Stimulated activated CD4-positive, alpha-beta T cell treated with anti-CD3 and anti-CD28 coated beads, TNF-alpha, amount 100 ng/mL, for 1 hour (primary cell): ENCODE data around the gene XIRP1.
"Not testable (repeated sequence)": the region's sequence is repeated elsewhere in the genome, so short reads cannot be mapped to it uniquely, and the experiment has no call there.

Source experiments
- DNase-seq, 3 donors: peaks; one replicate each; pipeline ENCODE4 v3.0.0-alpha.2; 2020; ENCODE audit warnings: low read depth in 3 of 3, low spot score in 1 of 3

The XIRP1 gene

GRCh38 chr3:39192490-39193092 is at the start of gene XIRP1:
XIRP1 (minus strand) TSS chr3:39192595; CDS start chr3:39189445, 3,150 bp downstream.
- DNase-seq: no peak

- no peak for DNase-seq
These were observed 49.2 kb upstream of the XIRP1 start for GRCh38 chr3:39241561-39241960.

- no peak for DNase-seq
These were observed 44.6 kb upstream of the XIRP1 start for GRCh38 chr3:39237027-39237426.

- no peak for DNase-seq
These were observed 42.3 kb upstream of the XIRP1 start for GRCh38 chr3:39234651-39235050.

GRCh38 chr3:39232859-39233258 is 40.5 kb upstream of the XIRP1 start:
- no peak for DNase-seq

GRCh38 chr3:39230453-39230852 is 38.1 kb upstream of the XIRP1 start:
- no peak for DNase-seq

- no peak for DNase-seq
These were observed 36.1 kb upstream of the XIRP1 start for GRCh38 chr3:39228496-39228895.

GRCh38 chr3:39227596-39227995 is 35.2 kb upstream of the XIRP1 start:
- not testable (repeated sequence) for DNase-seq

GRCh38 chr3:39226106-39226741 is 33.8 kb upstream of the XIRP1 start:
- DNase-seq: no peak

- DNase-seq: no peak
These were observed 31.9 kb upstream of the XIRP1 start for GRCh38 chr3:39224288-39224687.

GRCh38 chr3:39222939-39223338 is 30.5 kb upstream of the XIRP1 start:
- no peak for DNase-seq

- DNase-seq: no peak
These were observed 30.1 kb upstream of the XIRP1 start for GRCh38 chr3:39222462-39222861.

GRCh38 chr3:39221141-39221530 is 28.7 kb upstream of the XIRP1 start:
- no peak for DNase-seq

- no peak for DNase-seq
These were observed 28.2 kb upstream of the XIRP1 start for GRCh38 chr3:39220407-39221140.

- no peak for DNase-seq
These were observed 27.3 kb upstream of the XIRP1 start for GRCh38 chr3:39219702-39220101.

- DNase-seq: no peak
These were observed 23.9 kb upstream of the XIRP1 start for GRCh38 chr3:39216176-39216790.

GRCh38 chr3:39213613-39214012 is 21.2 kb upstream of the XIRP1 start:
- no peak for DNase-seq

GRCh38 chr3:39212665-39213064 is 20.3 kb upstream of the XIRP1 start:
- no peak for DNase-seq

GRCh38 chr3:39211332-39212130 is 19.1 kb upstream of the XIRP1 start:
- no peak for DNase-seq

GRCh38 chr3:39210078-39210477 is 17.7 kb upstream of the XIRP1 start:
- no peak for DNase-seq

- no peak for DNase-seq
These were observed 17.1 kb upstream of the XIRP1 start for GRCh38 chr3:39209329-39209970.
